ENCODE measurements around the gene ADGRL2.

- TF ChIP-seq CTCF (conservative IDR thresholded peaks at IDR 0.05 in 1 of 2, IDR thresholded peaks at IDR 0.05 in 1 of 2; ENCODE audit: extremely low read depth in 1 of 2, insufficient read depth in 1 of 2, low read depth in 1 of 2, low read length in 2 of 2) (no peak), EZH2 (IDR thresholded peaks at IDR 0.05; ENCODE audit: borderline replicate concordance, low read length) (no peak)
Observed at GRCh38 chr1:81877940-81878339, 77.2 kb downstream of the ADGRL2 start.
